Omental fat pad (tissue), 4 donors: Measurements from ENCODE around the gene UBE2E2. TPM values are rescaled to one million over a fixed set of nuclear protein-coding genes. Genes with fewer than 3 reads are reported as not detected.

ENCODE experiments used
- ATAC-seq: fragments of 150-250 bp; one replicate; pipeline ENCODE4 v1.9.1; 2016; ENCODE audit warnings: mild to moderate bottlenecking, moderate library complexity; ENCODE audit not compliant: low FRiP score
- DNase-seq: peaks from one replicate; pipeline ENCODE4 v3.0.0-alpha.2; 2019; ENCODE audit warnings: low spot score
- total RNA-seq, 4 donors: library from RNA; depleted of rRNA; stranded (reverse); fragments of >200 nt; gene quantifications; one replicate each; pipeline ENCODE4 v1.1.0, GENCODE V29; 2016
- TF ChIP-seq, protein P1 (sequence below), 3 donors: fragments of 450-650 bp; IDR thresholded peaks; one replicate each; pipeline ENCODE4 v1.5.1; 2016 to 2017; ENCODE audit warnings: antibody characterized with exemption in 3 of 3, mild to moderate bottlenecking in 3 of 3, moderate library complexity in 2 of 3

UBE2E2 gene
- total RNA-seq, 4 donors from 2014 or later: 25.9 to 93.4 (median 73.9) TPM

DNA sequence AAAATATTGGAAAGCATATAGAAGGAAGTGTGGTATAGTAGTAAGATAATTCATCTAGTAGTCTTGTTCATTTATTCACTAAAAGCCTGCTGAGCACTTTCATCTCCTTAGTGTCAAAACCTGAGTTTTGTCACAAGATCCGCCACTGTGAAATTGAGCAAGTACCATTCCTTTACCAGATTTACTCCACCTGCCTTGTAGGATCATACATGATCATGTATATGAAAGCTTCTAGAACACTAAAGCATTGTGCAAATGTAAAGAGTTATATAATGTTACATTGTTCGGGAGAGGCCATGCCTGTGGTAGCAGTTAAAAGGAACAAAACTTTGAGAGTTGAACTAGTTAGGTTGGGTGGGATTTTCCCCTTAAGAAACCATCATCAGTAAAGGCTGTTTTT lies 35.0 kb downstream of the UBE2E2 start:
- DNase-seq: no peak
- TF ChIP-seq, protein P1, sequence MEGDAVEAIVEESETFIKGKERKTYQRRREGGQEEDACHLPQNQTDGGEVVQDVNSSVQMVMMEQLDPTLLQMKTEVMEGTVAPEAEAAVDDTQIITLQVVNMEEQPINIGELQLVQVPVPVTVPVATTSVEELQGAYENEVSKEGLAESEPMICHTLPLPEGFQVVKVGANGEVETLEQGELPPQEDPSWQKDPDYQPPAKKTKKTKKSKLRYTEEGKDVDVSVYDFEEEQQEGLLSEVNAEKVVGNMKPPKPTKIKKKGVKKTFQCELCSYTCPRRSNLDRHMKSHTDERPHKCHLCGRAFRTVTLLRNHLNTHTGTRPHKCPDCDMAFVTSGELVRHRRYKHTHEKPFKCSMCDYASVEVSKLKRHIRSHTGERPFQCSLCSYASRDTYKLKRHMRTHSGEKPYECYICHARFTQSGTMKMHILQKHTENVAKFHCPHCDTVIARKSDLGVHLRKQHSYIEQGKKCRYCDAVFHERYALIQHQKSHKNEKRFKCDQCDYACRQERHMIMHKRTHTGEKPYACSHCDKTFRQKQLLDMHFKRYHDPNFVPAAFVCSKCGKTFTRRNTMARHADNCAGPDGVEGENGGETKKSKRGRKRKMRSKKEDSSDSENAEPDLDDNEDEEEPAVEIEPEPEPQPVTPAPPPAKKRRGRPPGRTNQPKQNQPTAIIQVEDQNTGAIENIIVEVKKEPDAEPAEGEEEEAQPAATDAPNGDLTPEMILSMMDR (IDR thresholded peaks at IDR 0.05): no peak
- no peak for ATAC-seq

DNA sequence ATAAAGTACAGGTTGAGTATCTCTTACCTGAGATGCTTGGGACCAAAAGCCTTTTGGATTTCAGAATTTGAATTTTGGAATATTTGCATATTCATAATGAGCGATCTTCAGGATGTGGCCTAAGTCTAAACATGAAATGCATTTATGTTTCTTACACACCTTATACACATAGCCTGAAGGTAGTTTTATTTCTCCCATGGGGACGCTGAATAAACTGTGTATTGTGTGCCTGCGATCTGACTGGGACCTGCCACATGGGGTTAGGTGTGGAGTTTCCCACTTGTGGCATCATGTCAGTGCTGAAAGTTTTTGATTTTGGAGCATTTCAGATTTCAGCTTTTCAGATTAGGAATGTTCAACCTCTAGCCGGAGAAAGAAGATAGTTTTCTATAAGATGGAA lies 35.5 kb downstream of the UBE2E2 start:
- TF ChIP-seq, protein P1 (IDR thresholded peaks at IDR 0.05): no peak
- DNase-seq (no peak), ATAC-seq (no peak)

DNA sequence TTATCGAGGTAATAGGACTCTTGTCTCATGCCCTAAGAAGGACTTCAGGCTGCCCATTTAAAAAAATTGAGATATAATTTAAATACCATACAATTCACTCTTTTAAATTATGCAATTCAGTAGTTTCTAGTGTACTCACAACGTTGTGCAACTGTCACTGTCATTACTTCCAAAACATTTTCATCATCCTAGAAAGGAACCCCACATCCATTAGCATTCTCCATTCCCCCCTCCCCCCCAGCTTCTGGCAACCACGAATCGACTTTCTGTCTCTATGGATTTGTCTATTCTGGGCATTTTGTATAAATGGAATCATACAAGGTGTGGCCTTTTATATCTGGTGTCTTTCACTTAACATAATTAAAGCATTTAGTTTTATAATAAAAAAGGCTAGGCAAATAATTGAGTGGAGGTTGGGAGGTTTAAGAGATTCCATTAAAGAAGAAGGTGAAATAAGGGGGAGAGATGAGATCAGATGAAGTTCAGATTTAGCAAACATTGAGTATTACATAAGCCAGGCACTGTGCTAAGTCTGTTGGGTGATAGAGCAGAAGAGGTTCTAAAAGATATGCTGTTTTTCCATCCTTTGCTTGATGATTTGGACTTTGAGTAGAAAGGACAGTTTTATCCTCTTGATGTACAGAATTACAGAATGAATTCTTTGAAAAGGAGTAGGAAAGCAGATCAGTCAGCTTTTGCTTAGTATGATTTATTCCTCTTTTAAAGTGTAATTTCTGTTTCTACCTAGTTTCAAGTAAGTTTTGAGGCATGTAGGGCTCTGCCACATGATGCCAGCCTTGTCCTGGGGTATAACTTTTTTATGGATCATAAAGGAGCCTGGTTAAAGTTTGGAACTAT lies 36.3 kb downstream of the UBE2E2 start:
- TF ChIP-seq, protein P1 (IDR thresholded peaks at IDR 0.05): no peak
- DNase-seq (no peak), ATAC-seq (no peak)

DNA sequence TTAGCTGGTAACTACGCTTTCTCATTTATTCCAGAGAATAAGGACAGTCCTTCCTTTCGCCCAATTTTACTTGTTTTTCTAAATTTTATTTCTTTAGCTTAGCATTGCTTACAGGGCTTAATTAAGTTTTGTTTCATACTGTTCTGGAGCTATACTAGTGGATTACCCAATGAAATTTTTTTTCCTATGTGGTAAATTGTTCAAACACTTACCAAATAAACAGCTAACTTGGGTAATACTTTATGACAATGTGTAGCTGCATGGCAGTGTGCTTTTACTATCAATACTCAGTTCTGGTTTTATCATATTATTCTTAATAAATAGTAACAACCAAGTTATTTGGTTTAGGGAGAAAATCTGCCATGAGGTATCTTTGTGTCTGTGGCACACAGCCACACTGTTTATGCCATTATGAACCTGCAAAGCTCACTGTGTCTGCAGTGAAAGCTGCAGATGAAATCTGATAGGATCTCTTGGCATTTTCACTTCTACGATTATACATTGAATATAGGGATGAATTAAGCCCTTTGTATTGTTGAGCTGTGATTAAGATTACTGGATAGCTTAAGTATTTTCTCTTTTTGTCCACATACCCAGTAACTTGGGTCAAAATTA lies 37.2 kb downstream of the UBE2E2 start:
- DNase-seq (no peak), ATAC-seq (no peak)
- TF ChIP-seq, protein P1 (IDR thresholded peaks at IDR 0.05): no peak

DNA sequence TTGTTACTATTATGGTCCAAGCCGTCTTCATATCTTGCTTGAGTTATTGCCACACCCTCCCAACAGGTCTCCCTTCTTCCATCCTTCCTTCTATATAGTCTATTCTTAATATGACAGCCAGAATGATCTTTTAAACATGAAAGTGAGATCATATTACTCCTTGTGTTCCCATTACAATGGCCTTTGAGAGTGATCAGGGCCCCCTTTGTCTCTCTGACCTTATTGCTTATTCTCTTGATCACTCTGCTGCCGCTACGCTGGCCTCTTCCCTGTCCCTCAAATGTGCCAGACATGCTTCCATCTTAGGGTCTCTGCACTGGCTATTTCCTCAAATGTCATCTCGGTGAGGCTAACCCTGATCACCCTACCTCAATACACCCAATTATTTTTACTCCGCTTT lies 38.1 kb downstream of the UBE2E2 start:
- TF ChIP-seq, protein P1 (IDR thresholded peaks at IDR 0.05): no peak
- ATAC-seq (no peak), DNase-seq (no peak)

DNA sequence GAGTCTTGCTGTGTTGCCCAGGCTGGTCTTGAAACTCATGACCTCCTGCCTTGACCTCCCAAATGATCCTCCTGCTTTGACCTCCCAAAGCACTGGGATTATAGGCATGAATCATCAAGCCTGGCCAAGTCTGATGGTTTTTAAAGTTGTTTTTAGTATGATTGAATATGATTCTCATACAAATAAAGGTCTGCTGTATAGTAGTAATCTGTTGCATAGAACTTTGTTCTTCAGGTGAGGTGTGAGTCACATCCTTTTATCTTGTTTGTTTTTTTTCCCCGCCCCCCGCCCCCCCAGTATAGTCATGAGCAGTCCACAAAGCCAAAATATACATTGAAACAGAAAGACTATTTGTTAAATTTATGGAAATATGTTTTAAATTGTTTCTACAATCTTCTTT lies 39.0 kb downstream of the UBE2E2 start:
- ATAC-seq (no peak), DNase-seq (no peak)
- TF ChIP-seq, protein P1 (IDR thresholded peaks at IDR 0.05): no peak
